Activated CD4-positive, alpha-beta T cell treated with anti-CD3 and anti-CD28 coated beads, Interleukin-2, Interleukin-6, amounts not matched to agents 100 ng/mL and 50 ng/mL, durations not matched to agents 16 hours and 8 hours (primary cell): ENCODE results near the gene TEX35.
"Not testable (repeated sequence)": the region's sequence is repeated elsewhere in the genome, so short reads cannot be mapped to it uniquely, and the experiment has no call there.

Experiments used
- DNase-seq: peaks from one replicate; pipeline ENCODE4 v3.0.0-alpha.2; 2020

Gene TEX35

DNA sequence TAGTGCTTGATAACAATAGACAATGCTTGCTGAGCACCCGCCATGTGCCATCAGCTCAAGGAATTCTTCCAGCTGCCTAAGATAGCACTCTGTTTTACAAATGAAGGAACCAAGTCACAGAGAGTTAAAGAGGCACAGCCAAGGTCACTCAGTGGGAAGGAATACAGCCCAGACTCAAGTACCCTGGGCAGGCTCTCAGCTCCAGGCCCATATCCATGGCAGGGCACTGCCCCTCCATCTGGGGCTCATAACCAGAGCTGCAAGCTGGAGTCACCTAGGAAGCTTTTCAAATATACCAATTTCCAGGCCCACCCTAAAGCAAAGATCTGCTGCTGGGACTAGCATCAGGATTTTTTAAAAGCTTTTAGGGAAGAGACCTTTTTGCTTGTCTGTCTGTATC lies 17.8 kb upstream of the TEX35 start:
- no peak for DNase-seq

DNA sequence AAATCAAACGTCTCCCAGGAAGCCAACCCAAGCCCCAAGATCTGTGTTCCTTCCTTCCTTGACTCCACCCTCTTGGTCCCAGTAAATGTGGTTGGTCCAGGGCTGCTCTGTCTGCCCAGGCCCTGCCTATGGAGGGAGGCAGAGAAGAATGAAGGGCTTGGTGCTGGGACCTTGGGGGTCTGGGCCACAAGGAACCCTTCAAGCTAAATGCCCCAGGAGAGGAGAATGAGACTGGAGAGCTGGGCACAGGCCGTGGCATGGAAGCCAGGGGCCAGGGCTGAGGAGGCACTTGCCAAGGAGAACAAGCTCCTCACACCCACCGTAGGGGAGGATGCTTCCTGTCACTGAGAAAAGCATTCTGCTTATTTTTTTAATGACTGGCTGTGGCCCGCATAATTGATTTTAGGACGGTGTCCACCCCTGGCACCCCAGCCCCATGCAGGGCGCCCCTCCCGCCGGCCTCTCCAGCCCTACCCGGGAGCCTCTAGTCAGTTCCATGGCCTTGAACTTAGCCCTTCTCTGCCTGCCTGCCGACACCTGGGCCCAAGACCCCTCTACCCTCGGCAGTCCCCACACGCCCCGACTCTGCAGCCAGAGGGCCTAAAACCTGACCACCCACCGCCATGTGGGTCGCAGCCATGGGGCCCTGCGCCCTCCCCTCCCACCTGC lies 17.0 kb upstream of the TEX35 start:
- DNase-seq, result no peak

DNA sequence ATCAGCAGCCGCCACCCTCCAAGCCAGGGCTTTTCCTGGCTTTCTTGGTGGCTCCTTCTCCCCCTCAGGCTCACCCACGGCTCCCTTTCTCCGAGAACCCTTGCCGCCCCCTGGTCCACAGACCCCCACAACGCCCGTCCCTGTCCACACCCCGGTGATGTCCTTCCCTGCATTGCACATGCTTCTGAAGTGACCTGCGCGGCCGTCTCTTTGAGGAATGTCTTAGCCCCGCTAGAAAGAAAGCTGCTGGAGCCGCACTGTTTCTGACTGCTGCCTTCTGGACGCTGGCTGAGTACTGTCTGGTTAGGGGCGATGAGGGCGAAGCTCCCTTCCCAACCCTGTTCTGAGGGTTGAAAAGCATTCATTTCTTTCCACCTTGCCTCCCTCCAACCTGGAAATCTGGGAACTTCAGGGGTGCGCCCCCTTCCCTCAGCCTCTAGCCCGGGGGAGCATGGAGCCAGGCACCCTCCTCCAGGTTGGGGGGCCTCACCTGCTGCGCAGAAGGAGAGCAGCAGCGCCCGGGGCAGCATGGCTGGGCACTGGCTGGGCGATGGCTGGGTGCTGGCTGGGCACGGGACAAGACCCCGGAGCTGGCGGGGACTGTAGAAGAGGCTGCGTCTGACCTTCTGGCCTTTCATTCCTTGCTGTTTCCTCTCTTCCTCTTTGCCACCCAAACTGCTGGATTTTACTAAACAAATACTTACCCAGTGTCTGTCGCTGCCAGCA lies 16.3 kb upstream of the TEX35 start, which contains the start of gene CLEC20A:
Gene CLEC20A (minus strand): TSS at position 555 of the 726 bp plus-strand sequence. CDS start 25 bp downstream, at position 530.
- no peak for DNase-seq

DNA sequence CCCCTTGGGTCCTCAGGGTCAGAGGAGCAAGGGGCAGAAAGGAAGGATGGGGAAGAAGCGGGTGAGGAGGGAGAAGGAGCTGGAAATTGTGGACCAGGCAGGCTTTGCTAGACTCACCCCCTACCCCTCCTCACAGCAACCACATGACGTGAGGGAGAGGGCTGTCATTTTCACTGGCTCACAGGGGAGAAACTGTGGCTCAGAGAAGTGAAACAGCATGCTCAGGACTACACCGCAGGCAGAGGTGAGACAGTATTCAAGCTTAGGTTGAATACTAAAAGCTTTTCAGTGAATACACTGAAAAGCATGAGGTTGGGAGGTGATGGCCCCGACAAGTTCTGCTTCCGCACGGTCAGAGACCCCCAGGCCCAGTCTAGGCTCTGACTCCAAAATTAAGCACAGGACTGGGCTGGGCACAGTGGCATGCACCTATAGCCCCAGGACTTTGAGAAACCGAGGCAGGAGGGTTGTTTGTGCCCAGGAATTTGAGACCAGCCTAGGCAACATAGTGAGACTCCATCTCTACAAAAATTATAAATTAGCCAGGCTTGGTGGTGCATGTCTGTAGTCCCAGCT lies 14.9 kb upstream of the TEX35 start:
- DNase-seq, result no peak

DNA sequence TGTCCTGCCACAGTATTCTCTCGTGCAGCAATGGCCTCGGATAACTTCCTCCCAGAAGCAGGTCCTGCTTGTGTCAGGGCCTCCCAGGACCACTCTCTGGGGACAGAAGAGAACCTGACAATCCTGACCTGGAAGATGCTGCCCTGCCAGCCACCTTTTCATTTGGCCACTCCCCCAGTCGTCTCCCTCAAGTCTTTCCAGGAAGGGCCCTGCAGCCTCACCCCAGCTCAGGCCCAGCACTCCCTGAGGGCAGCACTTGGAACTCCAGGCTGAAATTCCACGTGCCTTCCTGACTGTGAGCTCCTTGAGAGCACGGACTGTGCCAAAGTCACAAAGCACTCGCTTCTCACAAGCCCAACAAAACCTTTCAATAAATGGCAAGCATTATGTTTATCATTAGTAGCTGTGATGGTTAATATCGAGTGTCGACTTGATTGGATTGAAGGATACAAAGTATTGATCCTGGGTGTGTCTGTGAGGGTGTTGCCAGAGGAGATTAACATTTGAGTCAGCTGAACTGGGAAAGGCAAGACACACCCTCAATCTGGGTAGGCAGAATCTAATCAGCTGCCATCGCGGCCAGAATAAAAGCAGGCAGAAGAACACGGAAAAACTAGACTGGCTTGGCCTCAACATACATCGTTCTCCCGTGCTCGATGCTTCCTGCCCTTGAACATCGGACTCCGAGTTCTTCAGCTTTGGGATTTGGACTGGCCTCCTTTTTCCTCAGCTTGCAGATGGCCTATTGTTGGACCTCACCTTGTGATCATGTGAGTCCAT lies 13.8 kb upstream of the TEX35 start:
- DNase-seq, result no peak

DNA sequence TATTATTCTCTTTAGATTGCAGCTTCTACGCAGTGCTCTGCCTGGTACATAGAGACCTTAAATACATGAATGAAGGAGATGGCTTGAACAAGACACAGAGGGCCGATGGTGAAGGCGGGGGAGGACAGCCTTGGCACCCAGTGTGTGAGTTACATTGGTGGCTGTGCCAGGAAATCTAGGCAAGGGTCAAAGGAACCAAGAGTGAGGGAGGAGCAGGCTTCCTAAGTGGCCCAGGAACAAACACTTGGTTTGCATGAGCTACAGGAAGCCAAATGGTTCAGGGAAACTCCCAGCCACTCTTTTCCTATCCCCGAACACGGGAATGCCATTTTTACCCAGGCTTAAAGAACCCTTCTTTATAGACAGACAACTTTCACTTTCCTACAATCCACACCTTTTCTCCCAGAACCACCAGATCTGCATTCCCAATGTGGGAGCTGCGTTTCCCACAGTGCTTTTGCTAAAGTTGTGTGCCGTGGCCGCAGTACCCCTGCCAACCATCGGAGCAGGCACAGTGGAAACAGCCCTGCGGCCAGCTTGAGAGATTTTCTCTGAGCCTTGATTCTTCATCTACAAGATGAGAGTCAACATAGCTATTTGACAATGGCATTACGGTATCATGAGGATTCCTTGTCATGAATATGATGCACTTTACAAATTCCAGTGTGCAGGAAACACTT lies 12.7 kb upstream of the TEX35 start:
- no peak for DNase-seq

DNA sequence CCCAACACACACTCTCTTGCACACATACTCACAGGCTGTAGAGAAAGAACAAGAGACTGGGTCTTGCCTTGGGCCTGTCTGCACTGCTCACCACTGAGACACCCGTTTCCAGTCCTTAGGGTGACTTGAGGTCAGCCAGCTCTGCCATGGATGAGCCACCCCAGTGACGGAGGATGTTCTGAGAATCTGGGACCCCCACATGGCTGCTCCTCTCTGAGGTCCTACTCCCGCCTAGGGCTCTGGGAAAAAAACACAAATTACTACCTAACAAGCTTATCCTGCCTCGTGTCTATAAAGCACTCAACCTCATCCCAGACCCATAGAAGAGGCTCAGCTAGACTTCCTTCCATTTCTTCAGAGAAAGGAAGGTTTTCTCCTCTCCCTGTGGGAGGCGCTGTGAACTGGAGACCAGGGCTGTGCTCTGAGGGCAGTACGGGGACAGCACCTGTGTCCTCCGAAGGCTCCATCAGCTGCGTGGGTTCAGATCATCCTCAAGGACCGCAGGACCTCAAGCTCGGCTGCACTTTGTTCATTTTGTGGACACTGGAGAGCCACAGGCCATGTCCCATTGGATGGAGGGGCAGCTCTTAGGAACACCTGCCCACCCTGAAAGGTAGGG lies 11.9 kb upstream of the TEX35 start:
- DNase-seq, result no peak

DNA sequence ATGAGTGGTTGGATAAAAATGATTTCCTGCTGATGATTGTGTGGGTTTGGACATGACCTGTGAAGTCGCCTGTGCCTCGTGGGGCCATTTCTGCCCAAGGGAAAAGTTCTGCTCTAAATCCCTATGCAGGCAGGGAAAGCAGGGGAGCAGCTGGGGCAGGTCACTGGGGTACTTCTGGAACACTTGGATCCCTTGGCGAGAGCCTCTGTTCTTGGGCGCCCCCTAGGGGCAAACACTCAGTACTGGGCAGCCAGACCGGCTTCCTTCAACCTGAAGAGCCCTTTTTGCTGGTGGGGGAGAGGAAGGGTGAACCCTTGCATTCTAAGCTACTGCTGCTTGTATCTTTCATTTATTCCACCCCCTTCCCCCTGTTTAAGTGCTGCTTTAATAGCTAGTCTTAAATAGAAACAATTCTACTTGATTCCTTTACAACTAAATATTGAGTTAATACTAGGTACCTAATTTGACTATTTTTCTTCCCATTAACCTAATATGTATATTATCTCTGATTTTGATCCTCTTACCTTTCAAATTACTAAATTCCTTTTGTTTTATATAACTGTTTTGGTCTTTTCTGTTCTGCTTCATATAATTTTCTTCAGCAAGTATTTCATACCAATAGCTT lies 11.1 kb upstream of the TEX35 start:
- DNase-seq, result peak; percentile 74

DNA sequence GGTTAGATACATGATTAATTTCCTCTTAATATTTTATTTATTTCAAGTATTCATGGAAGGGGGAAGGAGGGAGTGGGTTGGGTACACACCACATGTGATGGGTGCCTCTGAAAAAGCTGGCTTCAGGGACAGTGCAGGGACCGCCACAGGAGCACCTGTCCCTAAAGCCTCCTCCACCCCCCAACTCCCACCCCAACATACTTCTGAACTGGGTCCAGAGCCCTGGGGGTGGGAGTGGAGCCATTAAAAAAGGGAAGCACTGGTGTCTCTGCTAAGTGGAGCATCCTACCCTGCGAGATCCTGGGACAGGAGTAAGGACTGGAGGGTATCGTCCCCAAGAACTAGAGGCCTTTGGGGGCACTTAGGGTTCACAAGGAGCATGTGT lies 10.6 kb upstream of the TEX35 start:
- no peak for DNase-seq

DNA sequence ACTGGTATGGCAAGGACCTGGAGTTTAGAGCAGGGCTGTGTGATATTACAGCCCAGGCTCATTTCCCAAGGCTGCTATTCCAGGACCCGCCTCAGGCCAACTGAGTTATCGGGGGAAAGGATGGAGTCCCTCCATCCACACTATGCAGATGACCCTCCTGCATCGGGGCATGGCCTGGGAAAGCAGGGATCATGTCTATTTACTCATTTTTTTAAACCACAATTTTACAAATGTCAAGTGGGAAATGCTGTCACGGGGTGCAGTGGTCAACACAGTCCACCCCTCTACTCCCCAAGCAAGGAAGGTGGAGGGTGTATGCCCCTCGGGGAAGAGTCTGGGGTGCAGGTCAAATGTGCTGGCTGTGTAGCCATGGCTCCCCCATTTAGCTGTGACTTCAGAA lies 10.1 kb upstream of the TEX35 start:
- no peak for DNase-seq

DNA sequence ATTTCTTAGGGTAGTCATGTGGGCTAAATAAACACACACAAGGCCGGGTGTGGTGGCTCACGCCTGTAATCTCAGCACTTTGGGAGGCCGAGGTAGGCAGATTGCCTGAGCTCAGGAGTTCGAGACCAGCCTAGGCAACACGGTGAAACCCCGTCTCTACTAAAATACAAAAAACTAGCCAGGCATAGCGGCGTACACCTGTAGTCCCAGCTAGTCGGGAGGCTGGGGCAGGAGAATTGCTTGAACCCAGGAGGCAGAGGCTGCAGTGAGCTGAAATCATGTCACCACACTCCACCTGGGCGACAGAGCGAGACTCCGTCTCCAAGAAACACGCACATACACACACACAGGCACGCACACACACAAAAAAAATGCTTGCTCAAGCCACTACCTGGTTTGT lies 9.6 kb upstream of the TEX35 start:
- not testable (repeated sequence) for DNase-seq

DNA sequence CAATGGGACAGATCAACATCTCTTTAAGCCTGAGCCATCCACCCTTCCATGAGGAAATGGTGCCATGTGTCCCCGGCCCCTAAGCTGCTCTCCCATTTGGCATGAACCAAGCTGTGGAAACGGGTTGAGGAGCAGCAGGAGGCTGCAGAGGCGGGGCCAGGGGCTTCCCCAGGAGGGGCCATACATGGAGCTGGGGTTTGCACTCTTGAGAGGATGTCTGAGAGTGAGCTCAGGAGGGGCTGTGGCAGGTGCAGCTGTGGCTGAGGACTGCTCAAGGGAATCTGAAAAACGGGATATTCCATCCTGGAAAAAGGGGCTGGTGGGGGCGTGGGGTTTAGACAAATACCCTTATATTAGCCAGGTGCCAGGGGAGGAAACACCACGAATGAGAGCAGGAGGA lies 9.1 kb upstream of the TEX35 start:
- no peak for DNase-seq

DNA sequence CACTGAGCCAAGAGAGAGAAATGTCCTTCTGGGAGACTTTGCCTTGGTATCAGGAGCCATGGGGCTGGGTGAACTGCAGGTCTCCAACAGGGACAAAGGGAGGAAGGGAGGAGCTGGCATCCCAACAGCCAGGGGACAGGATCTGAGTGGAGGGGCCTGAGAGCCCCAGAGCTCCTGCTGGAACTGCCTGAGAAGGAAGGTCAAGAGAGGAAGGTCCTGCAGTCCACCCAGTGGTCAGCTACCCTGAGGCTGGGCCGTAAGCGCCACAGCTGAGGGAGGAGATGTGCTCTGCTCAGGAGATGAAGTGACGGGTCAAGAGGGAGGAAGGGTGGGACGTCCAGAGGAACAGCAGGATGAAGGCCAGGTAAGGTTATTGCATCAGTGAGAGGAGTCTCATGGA lies 8.6 kb upstream of the TEX35 start:
- DNase-seq, result no peak

DNA sequence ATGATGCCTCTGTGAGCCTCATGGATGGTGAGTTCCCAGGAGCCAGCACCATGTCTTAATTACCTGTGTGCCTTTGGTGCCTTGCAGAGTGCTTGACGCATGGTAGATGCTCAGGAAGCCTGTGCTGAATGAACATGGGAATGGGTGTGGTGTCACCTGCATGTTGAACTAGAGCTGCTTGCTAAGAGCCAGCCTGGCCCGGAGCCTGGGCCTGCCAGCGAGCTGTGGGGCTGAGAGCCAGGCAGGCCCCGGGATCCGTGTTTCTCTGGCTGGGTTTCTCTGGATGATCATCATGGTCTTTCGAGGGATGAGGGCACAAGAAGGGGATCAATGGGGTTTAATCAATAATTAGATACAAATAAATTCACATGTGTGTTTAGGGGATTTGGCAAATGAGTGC lies 6.7 kb upstream of the TEX35 start:
- no peak for DNase-seq

DNA sequence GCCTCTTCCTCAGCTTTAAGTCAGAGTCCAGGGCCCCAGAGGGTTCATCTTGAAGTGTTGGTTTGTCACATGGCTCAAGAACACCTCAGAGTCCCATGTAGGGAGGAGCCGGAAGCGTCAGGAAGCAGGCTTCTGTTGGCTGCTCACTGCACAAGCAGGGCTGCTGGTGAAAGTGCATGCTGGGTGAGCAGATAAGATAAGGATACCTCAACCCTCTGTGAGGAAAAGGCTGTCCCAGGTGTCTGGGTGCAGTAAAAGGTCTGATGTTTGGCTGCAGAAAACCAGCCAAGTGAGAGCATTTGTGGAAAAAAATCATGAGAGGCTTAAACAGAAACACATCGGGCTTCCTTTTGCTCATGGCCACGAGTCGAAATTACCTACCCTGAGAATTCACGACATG lies 6.2 kb upstream of the TEX35 start:
- DNase-seq, result no peak

DNA sequence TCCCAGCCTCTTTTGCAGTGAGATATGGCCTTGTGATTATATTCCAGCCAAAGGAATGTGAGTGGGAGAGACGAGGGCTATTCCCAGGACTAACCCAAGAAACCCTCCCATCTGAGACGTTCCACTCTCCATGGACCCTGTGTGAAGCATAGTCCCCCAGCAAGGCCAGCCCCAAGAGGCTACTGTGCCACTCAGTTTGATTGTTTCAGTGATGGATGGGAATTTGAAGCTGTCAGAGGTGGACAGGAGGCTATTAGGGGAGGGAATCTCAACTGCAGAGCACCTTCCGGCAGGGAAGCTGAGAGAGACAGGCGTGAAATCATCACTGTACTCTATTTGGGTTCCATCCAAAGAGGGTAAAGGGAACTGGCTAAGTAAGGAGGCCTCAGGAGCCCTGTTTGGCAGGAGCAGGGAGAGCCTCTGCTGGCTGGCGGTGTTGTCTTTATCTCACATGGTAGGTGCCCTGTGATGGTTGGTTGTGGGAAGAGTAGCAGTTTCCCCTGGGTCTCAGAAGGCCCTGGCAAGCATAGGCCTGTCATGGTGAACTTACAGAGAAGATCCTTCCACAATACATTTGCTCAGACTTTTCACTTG lies 3.4 kb upstream of the TEX35 start:
- DNase-seq, result no peak

DNA sequence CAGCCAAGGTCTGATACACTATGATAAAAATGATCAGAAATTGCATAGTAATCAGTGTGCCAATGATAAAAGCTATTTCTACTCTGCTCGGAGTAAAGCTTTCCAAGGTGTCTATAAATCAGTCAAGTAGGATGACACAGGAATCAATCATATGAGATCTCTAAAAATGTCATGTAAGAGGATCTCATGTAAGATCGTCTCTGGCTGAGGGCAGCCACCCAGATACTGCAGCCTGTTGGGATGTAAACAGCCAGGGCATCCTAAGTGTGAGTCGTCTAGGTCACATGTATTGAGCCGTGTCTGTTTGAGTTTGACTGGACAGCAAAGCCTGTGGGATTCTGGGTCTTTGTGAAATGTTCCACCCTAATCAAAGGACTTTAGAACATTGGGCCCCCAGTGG lies 2.8 kb upstream of the TEX35 start:
- no peak for DNase-seq

DNA sequence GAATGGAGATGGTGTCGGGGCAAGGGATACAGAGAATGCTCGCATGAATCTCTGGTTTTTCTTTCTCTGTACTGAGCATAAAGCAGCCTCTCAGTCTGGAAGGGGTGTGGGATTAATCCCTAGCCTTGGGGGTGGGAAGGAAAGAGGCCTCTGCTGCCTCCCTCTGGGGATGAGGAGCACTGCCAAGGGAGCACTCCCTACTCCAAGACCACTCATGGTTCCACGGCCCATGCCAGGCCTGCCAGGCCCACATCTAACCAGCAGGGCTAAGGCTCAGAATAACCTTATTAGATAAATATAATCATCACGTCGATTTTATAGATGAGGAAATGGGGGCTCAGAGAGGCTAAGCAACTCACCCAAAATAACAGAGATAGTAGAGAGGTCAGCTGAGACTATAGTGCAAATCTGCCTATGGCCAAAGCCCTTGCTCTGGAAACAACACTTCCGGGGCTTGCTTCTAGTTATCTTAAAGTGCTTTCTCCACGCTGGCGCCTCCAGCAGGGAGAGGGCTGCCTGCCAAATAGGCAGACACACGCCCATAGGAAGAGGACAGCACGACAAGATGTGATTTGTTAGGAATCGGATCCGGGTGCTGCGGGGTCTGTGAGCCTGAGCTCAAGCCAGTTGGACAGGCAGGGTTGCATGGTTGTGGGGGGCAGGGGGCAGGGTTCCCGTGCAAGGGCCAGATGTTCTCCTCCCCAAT lies 522 bp downstream of the TEX35 start:
- DNase-seq, result no peak

DNA sequence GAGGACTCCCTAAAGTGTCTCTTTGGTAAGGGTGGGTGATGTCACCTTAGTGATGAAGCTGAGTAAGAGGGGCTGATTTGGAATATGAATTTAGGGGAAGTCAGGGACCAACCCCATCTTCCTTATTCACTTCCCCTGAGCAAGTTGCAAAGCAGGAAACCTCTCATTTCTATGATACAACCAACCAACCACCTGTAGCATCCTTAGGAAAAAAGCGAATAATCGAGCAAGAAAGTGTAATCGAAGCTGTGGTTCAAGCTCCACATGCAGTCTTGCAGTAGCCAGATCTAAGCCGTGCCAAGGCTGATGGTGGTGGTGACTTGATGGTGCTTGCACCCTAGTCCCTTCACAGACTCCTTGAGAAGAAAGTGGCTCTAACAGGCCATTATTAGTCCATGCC lies 3.2 kb downstream of the TEX35 start:
- no peak for DNase-seq

DNA sequence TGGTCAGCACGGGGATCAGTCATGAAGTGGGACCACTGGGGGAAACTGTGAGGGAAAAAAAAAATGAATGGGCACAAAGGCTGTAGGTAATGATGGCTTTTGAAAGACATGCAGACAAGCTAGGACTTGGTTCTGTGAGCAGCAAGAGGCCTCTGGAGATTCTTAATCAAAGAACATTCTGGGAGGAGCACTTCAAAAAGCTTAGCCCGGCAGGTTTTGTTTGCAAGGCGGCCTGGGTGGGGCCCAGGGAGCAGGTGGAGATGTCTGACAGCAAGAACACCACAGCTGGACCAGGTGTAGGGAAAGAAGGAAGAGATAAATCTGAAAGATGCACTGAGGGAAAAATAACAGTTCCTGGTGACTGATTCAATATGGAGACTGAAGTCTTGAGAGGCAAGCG lies 6.0 kb downstream of the TEX35 start:
- DNase-seq, result no peak

DNA sequence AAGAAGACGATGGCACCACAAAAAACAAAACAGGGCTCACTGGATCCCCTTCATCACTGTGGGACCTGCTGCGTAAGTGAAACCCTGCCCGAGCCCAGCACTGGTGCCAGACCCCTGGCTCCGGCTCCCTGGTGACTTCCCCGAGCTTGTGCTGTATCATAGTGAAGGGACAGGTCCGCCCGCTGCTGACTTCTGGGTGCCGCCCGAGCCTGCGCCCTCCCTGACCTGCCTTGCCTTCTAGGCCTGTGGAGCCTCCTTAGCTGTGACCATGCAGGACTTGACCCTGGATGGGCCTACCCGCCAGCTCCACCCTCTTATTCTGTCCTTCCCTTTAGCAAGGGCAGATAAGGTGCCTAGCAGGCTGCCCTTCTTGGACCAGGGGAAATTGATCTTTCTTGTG lies 7.9 kb downstream of the TEX35 start:
- DNase-seq, result no peak
